ENCODE data around the gene PJA1.

PJA1 gene

GRCh38 chrX:69121321-69122000 is 43.8 kb downstream of the PJA1 start:
- TF ChIP-seq CTCF (IDR thresholded peaks at IDR 0.05; ENCODE audit: control insufficient read depth, extremely low read depth, insufficient read depth) = no peak
- no peak overlapping the region for H3K4me3 ChIP-seq (ENCODE audit: low read depth, low read length)
- DNase-seq (ENCODE audit: low read depth) = no peak

GRCh38 chrX:69120476-69120875 is 44.8 kb downstream of the PJA1 start:
- H3K4me3 ChIP-seq (ENCODE audit: low read depth, low read length) = no peak overlapping the region
- no peak for TF ChIP-seq CTCF (IDR thresholded peaks at IDR 0.05; ENCODE audit: control insufficient read depth, extremely low read depth, insufficient read depth)
- DNase-seq (ENCODE audit: low read depth) = no peak

- no peak for TF ChIP-seq CTCF (IDR thresholded peaks at IDR 0.05; ENCODE audit: control insufficient read depth, extremely low read depth, insufficient read depth)
- no peak for DNase-seq (ENCODE audit: low read depth)
Observed at GRCh38 chrX:69119122-69119521, 46.1 kb downstream of the PJA1 start.

GRCh38 chrX:69117876-69118526 is 47.3 kb downstream of the PJA1 start:
- TF ChIP-seq CTCF (IDR thresholded peaks at IDR 0.05; ENCODE audit: control insufficient read depth, extremely low read depth, insufficient read depth) = no peak
- no peak overlapping the region for H3K4me3 ChIP-seq (ENCODE audit: low read depth, low read length)
- no peak for DNase-seq (ENCODE audit: low read depth)

More at GRCh38 chrX:69119122-69119521, 46.1 kb downstream of the PJA1 start:
- no peak overlapping the region for H3K4me3 ChIP-seq (ENCODE audit: low read depth, low read length)

GRCh38 chrX:69116077-69116476 is 49.2 kb downstream of the PJA1 start:
- no peak for TF ChIP-seq CTCF (IDR thresholded peaks at IDR 0.05; ENCODE audit: control insufficient read depth, extremely low read depth, insufficient read depth)
- no peak overlapping the region for H3K4me3 ChIP-seq (ENCODE audit: low read depth, low read length)
- no peak for DNase-seq (ENCODE audit: low read depth)

- no peak for DNase-seq (ENCODE audit: low read depth)
- TF ChIP-seq CTCF (IDR thresholded peaks at IDR 0.05; ENCODE audit: control insufficient read depth, extremely low read depth, insufficient read depth) = no peak
- no peak overlapping the region for H3K4me3 ChIP-seq (ENCODE audit: low read depth, low read length)
Observed at GRCh38 chrX:69113723-69114122, 51.5 kb downstream of the PJA1 start.

Data from LNCaP clone FGC (cell line).